HG02678 (cell line): ENCODE results near the gene SLC12A2.

Source experiments
- ATAC-seq: cut with Tn5 transposase; IDR thresholded peaks from one replicate; pipeline ENCODE4 v1.9.1; 2021; ENCODE audit warnings: mild to moderate bottlenecking, moderate library complexity; ENCODE audit not compliant: unreplicated experiment

The SLC12A2 gene

DNA sequence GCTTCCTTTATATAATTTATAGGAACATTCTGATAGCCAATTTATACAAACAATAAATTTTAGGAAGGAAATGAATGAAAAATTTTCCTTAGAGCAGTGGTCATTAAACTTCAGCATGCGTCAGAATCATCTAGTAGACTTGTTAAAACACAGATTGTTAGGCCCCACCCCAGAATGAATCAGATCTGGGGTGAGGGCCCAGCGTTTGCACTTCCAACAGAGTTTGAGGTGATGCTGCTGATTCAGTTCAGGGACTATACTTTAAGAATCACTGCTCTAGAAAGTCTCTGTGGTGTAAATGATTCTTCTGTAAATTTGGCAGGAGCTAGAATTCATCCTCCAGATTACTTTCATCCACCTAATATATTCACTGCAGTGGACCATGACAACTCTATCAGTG is 80.4 kb downstream of the SLC12A2 start:
- no peak for ATAC-seq

GRCh38 chr5:128169401-128170017 is 85.9 kb downstream of the SLC12A2 start:
- ATAC-seq = no peak

DNA sequence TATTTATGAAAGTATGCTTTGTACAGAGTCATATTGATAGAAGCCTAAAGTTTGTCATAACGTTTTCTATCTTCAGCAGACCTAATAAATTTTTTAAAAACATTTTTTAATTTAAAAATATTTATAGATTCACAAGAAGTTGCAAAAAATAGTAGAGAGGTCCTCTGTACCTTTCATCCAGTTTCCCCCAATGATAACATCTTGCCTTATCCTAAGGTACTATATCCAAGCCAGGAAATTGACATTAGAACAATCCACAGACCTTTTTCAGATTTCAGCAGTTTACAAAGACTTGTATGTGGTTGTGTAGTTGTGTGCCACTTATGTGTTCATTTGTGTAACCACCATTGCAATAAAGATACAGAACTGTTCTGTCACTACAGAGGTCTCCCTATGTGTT is 88.5 kb downstream of the SLC12A2 start:
- no peak for ATAC-seq

- no peak for ATAC-seq
Measured at GRCh38 chr5:128174951-128175350, 91.4 kb downstream of the SLC12A2 start.

- ATAC-seq = peak; percentile 69
Measured at GRCh38 chr5:128192368-128192767, 108.8 kb downstream of the SLC12A2 start.

GRCh38 chr5:128193665-128194390 is 110.3 kb downstream of the SLC12A2 start:
- no peak for ATAC-seq

- no peak for ATAC-seq
Measured at GRCh38 chr5:128195316-128195715, 111.8 kb downstream of the SLC12A2 start.

- no peak for ATAC-seq
Measured at GRCh38 chr5:128196080-128196479, 112.5 kb downstream of the SLC12A2 start.

GRCh38 chr5:128196791-128197190 is 113.2 kb downstream of the SLC12A2 start:
- no peak for ATAC-seq

DNA sequence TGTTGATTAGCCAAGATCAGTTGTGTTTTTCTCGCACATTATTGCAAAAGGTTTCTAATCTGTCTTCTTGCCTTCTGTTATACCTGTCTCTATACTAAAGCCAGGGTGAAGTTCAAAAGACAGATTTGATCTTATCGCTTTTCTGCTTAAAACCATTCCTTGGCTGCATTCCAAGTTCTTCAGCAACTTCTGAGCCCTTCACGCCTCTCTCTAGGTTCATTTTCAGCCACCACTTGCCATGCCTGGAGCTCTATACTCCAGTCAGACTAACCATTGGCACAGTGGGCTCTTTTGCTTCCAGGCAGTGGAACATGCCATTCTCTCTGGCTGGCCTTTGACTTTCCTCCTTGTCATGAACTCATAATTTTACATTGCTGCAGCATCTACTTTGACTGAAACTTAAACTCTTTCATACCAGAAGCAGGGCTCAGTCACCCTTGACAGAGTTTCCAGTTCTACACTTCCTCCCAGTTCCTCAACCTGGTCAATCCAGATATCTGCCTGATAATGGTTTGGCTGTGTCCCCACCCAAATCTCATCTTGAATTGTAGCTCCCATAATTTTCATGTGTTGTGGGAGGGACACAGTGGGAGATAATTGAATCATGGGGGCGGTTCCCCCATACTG is 114.4 kb downstream of the SLC12A2 start:
- ATAC-seq = peak; percentile 41

DNA sequence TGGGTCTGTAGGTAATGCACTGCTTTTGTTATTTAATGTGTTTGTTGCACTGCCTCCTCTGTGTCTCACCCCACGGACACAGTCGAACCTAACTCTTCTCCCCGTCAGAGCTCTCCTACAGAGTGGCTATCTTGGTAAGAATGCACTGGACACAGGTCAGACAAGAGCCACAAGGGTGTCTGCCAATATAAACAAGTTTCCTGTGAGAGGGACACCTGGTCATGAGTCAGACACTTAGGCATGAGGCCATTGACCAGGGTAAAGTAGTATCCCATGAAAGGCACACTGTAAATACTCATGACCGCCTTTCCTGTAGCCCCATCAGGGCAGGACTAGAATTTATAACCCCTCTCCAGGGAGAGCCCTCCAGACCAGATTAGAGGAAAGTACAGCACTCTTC is 115.5 kb downstream of the SLC12A2 start:
- ATAC-seq = no peak

- ATAC-seq = no peak
Measured at GRCh38 chr5:128199611-128200010, 116.0 kb downstream of the SLC12A2 start.

DNA sequence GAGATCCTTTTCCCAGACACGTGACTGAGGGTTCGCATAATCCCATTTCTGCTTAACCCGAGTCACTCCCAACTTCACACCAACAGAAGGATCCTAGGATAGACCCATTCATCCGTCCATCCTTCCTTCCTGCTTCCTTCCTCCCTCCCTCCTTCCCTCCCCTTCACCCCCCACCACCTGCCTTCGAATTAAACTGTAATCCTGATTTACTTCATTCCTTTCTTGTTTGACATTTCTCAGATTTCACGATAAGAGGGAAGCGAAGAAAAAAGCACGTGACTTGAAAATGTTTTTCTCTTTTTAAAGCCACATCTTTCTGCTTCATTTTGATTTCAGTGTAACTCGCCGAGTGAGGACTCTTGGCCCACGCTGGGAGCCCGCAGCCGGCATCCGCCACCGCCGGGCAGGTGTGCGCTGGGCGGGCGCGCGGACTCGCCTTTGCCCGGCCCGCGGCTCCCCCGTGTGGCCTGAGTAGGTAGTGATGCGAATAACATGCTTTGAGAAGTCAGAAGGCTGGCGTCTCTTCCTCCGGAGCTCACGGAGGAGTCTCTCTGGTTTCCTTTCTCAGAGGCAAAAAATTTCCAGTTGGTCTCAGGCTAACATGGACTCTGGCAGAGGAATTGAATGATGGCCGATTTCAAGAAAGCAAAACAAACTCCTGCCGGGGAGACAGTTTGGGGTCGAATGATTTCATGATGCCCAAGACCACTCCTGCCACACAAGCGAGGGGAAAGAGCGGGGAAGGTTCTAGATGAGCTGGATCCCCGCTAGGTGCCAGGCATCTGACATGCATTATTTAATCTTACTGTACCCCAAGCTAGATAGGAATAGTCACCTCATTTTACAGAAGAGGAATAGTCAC is 117.7 kb downstream of the SLC12A2 start:
- peak; percentile 94 for ATAC-seq

- ATAC-seq = no peak
Measured at GRCh38 chr5:128202320-128202719, 118.8 kb downstream of the SLC12A2 start.

- ATAC-seq = no peak
Measured at GRCh38 chr5:128208436-128208835, 124.9 kb downstream of the SLC12A2 start.

DNA sequence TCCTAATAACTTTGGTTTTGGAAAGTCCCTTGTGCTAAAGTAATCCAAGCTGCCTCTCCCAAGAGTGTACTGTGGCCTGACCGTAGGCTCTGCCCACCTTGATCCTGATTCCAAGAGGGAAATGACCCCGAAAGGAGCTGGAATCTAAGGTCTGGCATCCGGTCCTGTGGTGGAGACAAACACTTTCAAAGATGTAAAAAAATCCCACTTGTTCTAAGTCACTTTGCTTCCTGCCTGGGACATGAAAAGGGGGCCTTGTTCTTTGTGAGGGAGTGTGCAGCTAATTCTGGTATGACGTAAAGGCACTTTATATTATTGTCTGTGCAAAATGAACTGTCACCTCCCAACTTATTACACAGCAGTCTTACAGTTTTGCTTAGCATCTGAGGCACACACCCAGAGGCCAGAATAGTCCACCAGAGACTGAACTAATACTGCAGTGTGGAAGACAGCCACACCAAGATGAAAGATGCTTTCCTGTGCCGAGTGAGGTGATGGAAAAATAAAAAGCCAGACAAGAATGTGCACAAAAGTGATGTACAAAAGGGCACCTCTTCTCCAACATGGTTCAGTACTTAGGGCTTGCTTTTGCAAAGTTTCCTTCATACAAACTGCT is 128.7 kb downstream of the SLC12A2 start:
- no peak for ATAC-seq

DNA sequence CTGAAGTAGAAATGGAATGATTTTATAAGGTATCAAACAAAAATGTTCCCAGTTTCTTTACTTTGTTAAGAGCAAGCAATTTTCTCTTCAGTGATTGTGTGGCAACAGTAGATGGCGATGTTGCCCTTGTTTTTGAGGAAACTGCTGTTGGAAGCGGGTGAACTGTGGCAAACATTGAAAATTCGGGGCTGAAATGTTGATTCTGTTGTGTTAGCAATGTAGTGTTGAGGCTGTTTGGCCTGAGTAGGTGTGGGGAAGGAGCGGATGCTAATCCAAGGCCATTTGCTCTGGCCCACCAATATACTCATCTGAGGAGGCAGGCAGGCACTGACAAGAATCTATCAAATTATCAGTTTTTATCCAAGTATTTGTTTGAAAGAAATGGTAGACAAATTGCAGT is 129.8 kb downstream of the SLC12A2 start:
- ATAC-seq = peak; percentile 66

DNA sequence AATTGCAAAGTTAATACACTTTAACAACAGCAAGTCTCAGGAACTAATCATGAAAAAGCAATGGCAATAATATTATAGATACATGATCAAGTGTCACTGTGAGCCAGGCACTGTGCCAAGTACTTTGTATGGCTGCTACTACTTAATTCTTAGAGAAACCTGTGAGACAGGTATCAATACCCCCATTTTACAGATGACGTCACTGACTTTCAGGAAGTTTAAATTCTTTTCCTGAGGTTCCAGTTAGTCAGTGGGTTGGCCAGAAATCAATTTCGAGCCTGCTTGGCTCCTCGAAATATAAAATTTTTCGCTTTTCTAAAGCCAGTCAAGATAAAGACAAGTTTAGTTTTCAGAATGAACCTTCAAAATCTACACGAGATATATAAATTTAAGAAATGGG is 130.3 kb downstream of the SLC12A2 start:
- ATAC-seq = no peak

GRCh38 chr5:128216285-128216684 is 132.7 kb downstream of the SLC12A2 start:
- no peak for ATAC-seq

GRCh38 chr5:128216860-128217531 is 133.4 kb downstream of the SLC12A2 start:
- ATAC-seq = no peak
